ENCODE results near the gene AFF1. TPM values are rescaled to one million over a fixed set of nuclear protein-coding genes. Genes with fewer than 3 reads are reported as not detected.

AFF1 gene
- total RNA-seq, 1 experiment from 2014 or later, result 23.9 TPM

GRCh38 chr4:87034527-87034926 is 99.7 kb downstream of the AFF1 start:
- Histone ChIP-seq H3K4me1 (ENCODE audit: control insufficient read depth, insufficient read depth, low read length) (no peaks in the 10 kb centered on the region; the same call in 1 of the 2 replicates), H3K4me3 (ENCODE audit: low read depth in 2 of 2, low read length in 2 of 2) (no peak overlapping the region), H3K9me3 (ENCODE audit: control insufficient read depth, insufficient read depth, low read depth, low read length) (no peaks in the 10 kb centered on the region), H3K27me3 (ENCODE audit: control insufficient read depth, insufficient read depth, low read length) (no peaks in the 10 kb centered on the region), H3K36me3 (ENCODE audit: control insufficient read depth, insufficient read depth, low read length) (no peaks in the 10 kb centered on the region), H3K27ac (ENCODE audit: low read length) (no peak overlapping the region)
- CTCF ChIA-PET, result no interaction called here
- no peak for TF ChIP-seq POLR2AphosphoS5 (IDR thresholded peaks at IDR 0.05; ENCODE audit: low read depth, low read length)
- TF ChIP-seq TCF7L2 (IDR thresholded peaks at IDR 0.05; ENCODE audit: low read depth, low read length), result no peak
- no peak for TF ChIP-seq CTCF (IDR thresholded peaks at IDR 0.05)
- no peak for TF ChIP-seq SIN3A (IDR thresholded peaks at IDR 0.05; ENCODE audit: borderline replicate concordance, insufficient read depth, low read depth, low read length)
- TF ChIP-seq REST (IDR thresholded peaks at IDR 0.05; ENCODE audit: insufficient read depth in 1 of 2, low read depth in 2 of 2, low read length in 1 of 2), result no peak
- DNase-seq (ENCODE audit: low read depth, low spot score) (no peak), ATAC-seq (no peak)
- intact Hi-C loops (cut with micrococcal nuclease; ENCODE audit: unreplicated experiment), result no loop called here
- in situ Hi-C loops (cut with HindIII; ENCODE audit: low pct_unique_long_range_greater_than_20kb, low sequenced_read_pairs), result no loop called here
- no TSS peak for BruUV-seq (replicated peaks)
- POLR2A ChIA-PET, result no interaction called here

- no peaks in the 10 kb centered on the region; the same call in 1 of the 2 replicates for H3K4me1 ChIP-seq (ENCODE audit: control insufficient read depth, insufficient read depth, low read length)
- DNase-seq (ENCODE audit: low read depth, low spot score) (no peak), ATAC-seq (no peak)
- ChIA-PET CTCF (no interaction called here), POLR2A (interaction anchor here (0.6 kb wide), 1 partner anchor 135 kb away, joined by 7 read pairs; no protein-coding TSS in a partner anchor)
- in situ Hi-C loops (cut with HindIII; ENCODE audit: low pct_unique_long_range_greater_than_20kb, low sequenced_read_pairs), result no loop called here
- BruUV-seq (replicated peaks), result no TSS peak
- H3K27me3 ChIP-seq (ENCODE audit: control insufficient read depth, insufficient read depth, low read length), result no peaks in the 10 kb centered on the region
- H3K4me3 ChIP-seq (ENCODE audit: low read depth in 2 of 2, low read length in 2 of 2), result no peak overlapping the region
- no peak overlapping the region for H3K27ac ChIP-seq (ENCODE audit: low read length)
- no peak for TF ChIP-seq POLR2AphosphoS5 (IDR thresholded peaks at IDR 0.05; ENCODE audit: low read depth, low read length)
- no peak for TF ChIP-seq REST (IDR thresholded peaks at IDR 0.05; ENCODE audit: insufficient read depth in 1 of 2, low read depth in 2 of 2, low read length in 1 of 2)
- no peak for TF ChIP-seq TCF7L2 (IDR thresholded peaks at IDR 0.05; ENCODE audit: low read depth, low read length)
- no peak for TF ChIP-seq CTCF (IDR thresholded peaks at IDR 0.05)
- no peak for TF ChIP-seq SIN3A (IDR thresholded peaks at IDR 0.05; ENCODE audit: borderline replicate concordance, insufficient read depth, low read depth, low read length)
- H3K36me3 ChIP-seq (ENCODE audit: control insufficient read depth, insufficient read depth, low read length), result no peaks in the 10 kb centered on the region
- intact Hi-C loops (cut with micrococcal nuclease; ENCODE audit: unreplicated experiment), result no loop called here
- no peaks in the 10 kb centered on the region for H3K9me3 ChIP-seq (ENCODE audit: control insufficient read depth, insufficient read depth, low read depth, low read length)
Observed at GRCh38 chr4:87035881-87036509, 101.2 kb downstream of the AFF1 start.

Measured in Panc1 (cell line).